HCT116 (cell line): ENCODE data around the gene ADAMTS3.

Experiments
- CEBPB ChIP-seq: IDR thresholded peaks from 2 replicates; pipeline ENCODE4 v1.6.1; 2012; ENCODE audit warnings: low read depth
- EGR1 ChIP-seq: IDR thresholded peaks from 2 replicates; pipeline ENCODE4 v1.6.1; 2012; ENCODE audit warnings: low read depth
- EZH2 ChIP-seq: fragments of 200-600 bp; sonication (generic); IDR thresholded peaks from 2 replicates; pipeline ENCODE4 v1.6.1; 2017; ENCODE audit warnings: antibody characterized with exemption, mixed run types
- JUND ChIP-seq: IDR thresholded peaks from 2 replicates; pipeline ENCODE4 v1.6.1; 2012
- POLR2A ChIP-seq: IDR thresholded peaks from 2 replicates; pipeline ENCODE4 v1.7.0; 2011; ENCODE audit warnings: borderline replicate concordance; ENCODE audit not compliant: insufficient read depth, insufficient read length; ENCODE audit errors: extremely low read depth
- POLR2AphosphoS5 ChIP-seq: IDR thresholded peaks from 2 replicates; pipeline ENCODE4 v1.6.1; 2011; ENCODE audit warnings: mild to moderate bottlenecking, low read depth, low read length, moderate library complexity
- RAD21 ChIP-seq: IDR thresholded peaks from 2 replicates; pipeline ENCODE4 v1.6.1; 2012; ENCODE audit warnings: low read depth, mild to moderate bottlenecking
- SIN3A ChIP-seq: IDR thresholded peaks from 2 replicates; pipeline ENCODE4 v1.6.1; 2012; ENCODE audit warnings: low read depth
- TCF7L2 ChIP-seq: IDR thresholded peaks from 2 replicates; pipeline ENCODE4 v1.7.0; 2011; ENCODE audit warnings: borderline replicate concordance, inconsistent platforms; ENCODE audit not compliant: insufficient read depth, insufficient read length; ENCODE audit errors: extremely low read depth
- YY1 ChIP-seq: IDR thresholded peaks from 2 replicates; pipeline ENCODE4 v1.6.1; 2011; ENCODE audit warnings: low read length, low read depth, moderate library complexity, mild to moderate bottlenecking; ENCODE audit not compliant: insufficient replicate concordance; ENCODE audit errors: extremely low read depth
- ZNF274 ChIP-seq: fragments of 200-500 bp; sonication (Bioruptor generic); IDR thresholded peaks from 2 replicates; pipeline ENCODE4 v1.6.1; 2014; ENCODE audit warnings: mild to moderate bottlenecking, low read depth, low read length, inconsistent platforms
- TF ChIP-seq, protein P1 (sequence below), 3 experiments: fragments of 200-600 bp in 1 of 3; sonication (generic) in 1 of 3; IDR thresholded peaks in 2 of 3; conservative IDR thresholded peaks in 1 of 3; 2 replicates each; pipeline ENCODE4 v1.5.1; 2012 to 2017; ENCODE audit warnings: low read depth in 2 of 3, low read length in 2 of 3, antibody characterized with exemption in 1 of 3, borderline replicate concordance in 1 of 3, control low read depth in 1 of 3, mild to moderate bottlenecking in 1 of 3, mixed read lengths in 1 of 3, mixed run types in 1 of 3, moderate library complexity in 1 of 3; ENCODE audit not compliant: insufficient read depth in 1 of 3
- TF ChIP-seq, protein P2 (sequence below): IDR thresholded peaks from 2 replicates; pipeline ENCODE4 v1.6.1; 2012

DNA sequence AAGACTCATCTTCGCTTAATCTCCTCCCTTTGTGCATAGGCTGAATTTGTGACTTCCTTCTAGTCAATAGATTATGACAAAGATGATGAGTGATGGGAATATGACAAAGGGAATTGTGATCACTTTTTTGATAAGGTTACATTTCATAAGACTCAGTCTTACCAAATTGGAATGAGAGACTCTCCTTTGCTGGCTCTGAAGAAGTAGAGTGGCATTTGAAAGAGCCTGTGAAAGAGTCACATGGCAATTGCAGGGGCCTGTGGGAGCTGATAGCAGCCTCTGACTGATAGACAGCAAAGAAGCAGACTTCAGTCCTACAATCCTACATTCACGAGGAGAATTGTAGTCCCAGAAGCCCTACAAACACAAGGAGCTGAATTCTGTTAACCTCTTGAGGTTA lies 44.9 kb upstream of the ADAMTS3 start:
- TF ChIP-seq, protein P1, sequence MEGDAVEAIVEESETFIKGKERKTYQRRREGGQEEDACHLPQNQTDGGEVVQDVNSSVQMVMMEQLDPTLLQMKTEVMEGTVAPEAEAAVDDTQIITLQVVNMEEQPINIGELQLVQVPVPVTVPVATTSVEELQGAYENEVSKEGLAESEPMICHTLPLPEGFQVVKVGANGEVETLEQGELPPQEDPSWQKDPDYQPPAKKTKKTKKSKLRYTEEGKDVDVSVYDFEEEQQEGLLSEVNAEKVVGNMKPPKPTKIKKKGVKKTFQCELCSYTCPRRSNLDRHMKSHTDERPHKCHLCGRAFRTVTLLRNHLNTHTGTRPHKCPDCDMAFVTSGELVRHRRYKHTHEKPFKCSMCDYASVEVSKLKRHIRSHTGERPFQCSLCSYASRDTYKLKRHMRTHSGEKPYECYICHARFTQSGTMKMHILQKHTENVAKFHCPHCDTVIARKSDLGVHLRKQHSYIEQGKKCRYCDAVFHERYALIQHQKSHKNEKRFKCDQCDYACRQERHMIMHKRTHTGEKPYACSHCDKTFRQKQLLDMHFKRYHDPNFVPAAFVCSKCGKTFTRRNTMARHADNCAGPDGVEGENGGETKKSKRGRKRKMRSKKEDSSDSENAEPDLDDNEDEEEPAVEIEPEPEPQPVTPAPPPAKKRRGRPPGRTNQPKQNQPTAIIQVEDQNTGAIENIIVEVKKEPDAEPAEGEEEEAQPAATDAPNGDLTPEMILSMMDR (IDR thresholded peaks at IDR 0.05 in 2 of 3, conservative IDR thresholded peaks at IDR 0.05 in 1 of 3; ENCODE audit: borderline replicate concordance in 1 of 3, insufficient read depth in 1 of 3, low read depth in 2 of 3, low read length in 2 of 3), result no peak
- TF ChIP-seq TCF7L2, result no peak
- TF ChIP-seq POLR2AphosphoS5, result no peak
- TF ChIP-seq EZH2, result no peak
- TF ChIP-seq RAD21, result no peak
- TF ChIP-seq POLR2A, result no peak
- no peak for TF ChIP-seq CEBPB
- TF ChIP-seq YY1, result no peak
- no peak for TF ChIP-seq SIN3A
- no peak for TF ChIP-seq EGR1
- TF ChIP-seq, protein P2, sequence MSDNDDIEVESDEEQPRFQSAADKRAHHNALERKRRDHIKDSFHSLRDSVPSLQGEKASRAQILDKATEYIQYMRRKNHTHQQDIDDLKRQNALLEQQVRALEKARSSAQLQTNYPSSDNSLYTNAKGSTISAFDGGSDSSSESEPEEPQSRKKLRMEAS, result no peak
- no peak for TF ChIP-seq JUND
- TF ChIP-seq ZNF274, result no peak
